GM21423 (cell line): ENCODE data around the gene PXDC1.
"Not testable (repeated sequence)": the region's sequence is repeated elsewhere in the genome, so short reads cannot be mapped to it uniquely, and the experiment has no call there.

Experiments used
- ATAC-seq: cut with Tn5 transposase; IDR thresholded peaks from one replicate; pipeline ENCODE4 v1.9.1; 2021; ENCODE audit warnings: mild to moderate bottlenecking, moderate library complexity; ENCODE audit not compliant: unreplicated experiment

PXDC1 gene

DNA sequence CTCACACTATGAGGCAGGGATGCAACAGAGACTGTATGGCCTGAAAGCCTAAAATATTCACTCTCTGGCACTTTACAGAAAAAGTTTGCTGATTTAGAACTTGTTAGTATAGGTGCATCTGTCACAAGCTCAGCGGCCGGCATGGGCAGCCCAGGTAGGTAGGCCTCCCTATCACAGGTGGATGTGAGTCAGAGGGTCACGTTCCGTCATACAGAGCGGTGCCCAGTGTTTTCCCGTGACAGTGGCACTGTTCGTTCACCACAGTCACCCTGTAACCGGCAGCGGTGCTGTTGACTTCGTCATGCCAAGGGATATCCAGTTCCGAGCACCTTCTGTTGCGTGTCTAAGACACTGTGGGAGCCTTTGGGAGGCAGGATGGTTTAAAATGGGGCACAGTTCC, 32.9 kb upstream of the PXDC1 start:
- ATAC-seq: no peak

DNA sequence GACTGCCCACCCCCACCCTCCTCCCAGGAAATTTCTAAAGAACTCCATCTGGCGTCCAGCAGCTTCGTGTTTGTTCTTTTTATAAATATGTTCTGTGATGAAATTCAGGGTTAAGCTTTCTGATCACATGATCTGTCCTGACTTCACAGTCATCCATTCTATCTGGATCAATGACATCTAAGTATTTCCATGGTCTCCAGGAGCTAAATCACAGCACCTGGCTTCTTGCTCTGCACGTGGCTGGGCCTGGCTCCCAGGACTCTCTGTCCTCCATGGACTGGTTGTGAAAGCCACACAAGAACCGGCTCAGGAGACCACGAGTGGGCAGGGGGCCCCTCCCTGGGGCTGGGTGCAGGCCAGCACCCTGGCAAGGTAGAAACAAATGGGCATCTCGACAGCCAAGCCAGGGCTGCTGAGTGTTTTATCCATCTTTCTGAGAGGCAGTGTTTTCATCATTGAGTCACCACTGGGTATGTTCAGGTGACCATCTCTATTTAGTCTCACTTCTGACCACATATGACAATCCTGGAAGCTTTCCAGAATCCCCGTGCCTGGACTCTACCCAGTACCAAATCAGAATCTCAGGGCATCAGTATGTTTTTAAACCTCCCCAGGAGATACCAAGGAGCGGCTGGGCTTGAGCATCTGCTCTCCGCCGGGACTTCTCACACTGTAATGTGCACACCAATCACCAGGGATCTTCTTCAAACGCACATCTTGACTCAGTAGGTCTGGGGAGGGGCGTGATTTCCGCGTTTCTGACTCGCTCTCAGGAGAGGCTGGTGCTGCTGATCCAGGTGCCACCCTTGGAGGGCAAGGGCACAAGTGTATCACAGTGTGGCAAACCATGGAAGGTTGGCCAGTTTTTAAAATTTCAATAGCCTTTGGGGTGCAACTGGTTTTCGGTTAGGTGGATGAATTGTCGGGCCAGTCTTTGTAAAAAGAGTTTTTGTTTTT, 31.6 kb upstream of the PXDC1 start:
- no peak for ATAC-seq

DNA sequence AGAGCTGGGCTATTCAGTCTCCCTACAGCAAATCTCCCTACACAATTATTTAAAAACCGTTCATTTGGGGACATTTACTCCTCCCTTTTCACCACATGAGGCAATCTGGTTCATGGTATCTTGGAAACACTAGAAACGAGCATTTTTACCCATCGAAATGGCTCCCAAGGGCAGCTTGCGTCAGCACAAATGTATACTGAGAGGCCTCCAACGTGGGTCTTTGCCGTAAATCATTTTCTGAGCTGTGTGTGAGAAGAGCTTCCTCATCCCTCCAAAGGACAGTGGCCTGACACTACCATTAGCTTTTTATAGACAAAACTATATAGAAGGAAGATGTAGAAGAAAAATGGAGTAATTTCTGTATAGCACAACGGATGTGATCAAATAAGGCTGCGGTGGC, 30.0 kb upstream of the PXDC1 start:
- no peak for ATAC-seq

DNA sequence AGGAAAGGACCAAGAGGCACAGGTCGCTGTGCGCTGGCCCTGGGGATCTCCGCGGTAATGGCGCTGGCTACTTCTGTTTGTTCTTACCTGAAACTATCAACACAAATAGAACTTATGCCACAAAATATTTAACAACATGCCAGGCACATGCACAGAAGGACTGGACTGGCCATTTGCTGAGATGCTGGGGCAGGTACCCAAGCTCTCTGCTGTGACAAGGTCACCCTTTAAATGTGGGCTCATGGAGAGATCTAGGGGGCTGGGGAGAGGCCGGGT, 28.0 kb upstream of the PXDC1 start:
- no peak for ATAC-seq

GRCh38 chr6:3778701-3779573, 27.4 kb upstream of the PXDC1 start:
- no peak for ATAC-seq

DNA sequence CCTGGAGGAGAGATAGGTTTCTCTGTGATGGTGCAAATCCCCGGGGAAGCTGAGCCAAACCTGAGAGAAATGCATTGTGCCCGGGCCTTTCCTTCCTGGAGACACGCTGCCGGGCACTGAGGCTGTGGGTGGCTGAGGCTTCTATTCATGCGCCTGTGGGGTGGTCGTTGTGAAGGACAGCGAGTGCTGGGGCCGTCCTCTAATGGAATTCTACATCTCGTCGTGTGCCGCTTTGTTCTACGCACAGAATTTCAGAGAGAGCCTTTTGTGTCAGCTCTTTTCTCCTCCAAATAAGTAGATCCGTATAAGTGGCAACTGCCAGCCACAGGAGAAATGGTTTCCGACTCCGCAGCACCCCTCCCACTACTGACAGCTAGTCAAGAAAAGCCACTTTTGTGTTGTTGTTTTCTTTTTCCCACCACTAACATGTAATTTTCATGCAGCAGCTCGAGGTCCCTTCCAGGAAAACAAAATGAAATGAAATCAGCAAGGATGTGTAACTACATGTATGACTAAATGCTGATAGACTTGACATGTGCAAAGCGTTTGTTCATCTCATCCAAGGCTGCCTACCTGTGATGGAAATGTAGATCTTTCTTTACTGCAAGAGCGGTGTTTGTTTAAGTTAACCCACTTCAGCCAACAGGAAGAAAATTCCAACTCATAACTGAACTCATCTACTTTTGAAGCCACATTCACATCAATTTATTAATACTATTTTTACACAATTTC, 26.4 kb upstream of the PXDC1 start:
- no peak for ATAC-seq

DNA sequence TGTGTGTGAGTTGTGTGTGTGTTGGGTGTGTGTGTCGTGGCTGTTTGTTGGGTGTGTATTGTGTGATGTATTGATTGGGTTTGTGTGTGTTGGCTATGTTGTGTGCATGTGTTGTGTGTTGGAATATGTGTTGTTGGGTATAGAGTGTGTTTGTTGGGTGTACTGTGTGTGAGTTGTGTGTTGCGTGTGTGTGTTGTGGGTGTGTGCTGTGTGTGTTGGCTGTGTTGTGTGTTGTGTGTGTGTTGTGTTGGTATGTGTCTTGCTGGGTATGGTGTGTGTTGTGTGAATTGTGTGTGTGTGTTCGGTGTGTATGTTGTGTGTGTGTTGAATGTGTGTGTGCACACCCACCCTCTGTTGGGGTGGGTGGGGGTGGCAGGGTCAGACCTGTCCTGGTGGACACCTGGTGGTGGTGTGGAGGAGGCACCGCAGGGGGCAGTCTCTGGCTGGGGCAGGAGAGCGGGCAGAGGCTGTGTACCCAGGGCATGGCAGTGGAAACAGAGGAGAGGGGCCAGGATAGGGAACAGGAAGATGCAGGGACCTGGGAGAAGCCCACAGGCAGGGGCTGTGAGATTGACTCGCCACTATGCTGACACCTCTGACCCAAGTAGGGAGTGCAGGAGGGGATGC, 25.5 kb upstream of the PXDC1 start:
- no peak for ATAC-seq

DNA sequence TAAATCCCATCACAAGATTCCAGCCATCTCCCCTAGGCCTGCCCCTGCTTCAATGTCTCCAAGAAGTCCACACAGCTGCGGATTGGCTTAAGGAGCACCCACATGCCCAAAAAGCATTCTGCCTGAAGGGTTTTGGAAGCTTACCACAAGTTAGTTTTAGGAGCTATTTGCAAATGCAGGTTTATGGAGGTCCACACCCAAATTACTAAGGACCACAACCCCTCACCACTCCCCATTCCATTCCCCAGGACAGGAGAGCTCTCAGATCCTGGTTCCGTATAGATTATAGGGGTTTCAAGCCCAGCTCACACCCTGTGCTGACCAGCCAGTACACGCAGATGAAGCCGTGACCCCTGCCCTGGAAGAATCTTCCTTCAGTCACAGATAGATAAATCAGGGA, 24.3 kb upstream of the PXDC1 start:
- ATAC-seq: no peak

DNA sequence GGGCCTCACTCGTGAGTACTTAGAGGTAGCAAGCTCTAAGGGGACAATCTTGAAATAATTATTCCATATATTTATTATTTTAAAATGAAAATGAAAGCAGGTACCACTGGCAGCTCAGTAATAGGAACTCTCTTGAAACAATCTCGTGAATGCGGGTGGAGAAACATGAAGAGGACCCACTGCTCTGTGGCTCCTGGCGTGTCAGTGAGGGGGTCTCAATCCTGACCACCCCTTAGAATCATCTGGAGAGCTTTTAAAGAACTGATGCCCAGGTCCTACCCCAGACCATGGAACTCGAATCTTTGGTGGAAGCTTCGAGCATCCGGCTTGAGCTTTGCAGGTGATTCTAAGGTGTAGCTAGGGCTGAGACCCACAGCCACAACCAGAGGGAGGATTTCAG, 23.9 kb upstream of the PXDC1 start:
- ATAC-seq: no peak

DNA sequence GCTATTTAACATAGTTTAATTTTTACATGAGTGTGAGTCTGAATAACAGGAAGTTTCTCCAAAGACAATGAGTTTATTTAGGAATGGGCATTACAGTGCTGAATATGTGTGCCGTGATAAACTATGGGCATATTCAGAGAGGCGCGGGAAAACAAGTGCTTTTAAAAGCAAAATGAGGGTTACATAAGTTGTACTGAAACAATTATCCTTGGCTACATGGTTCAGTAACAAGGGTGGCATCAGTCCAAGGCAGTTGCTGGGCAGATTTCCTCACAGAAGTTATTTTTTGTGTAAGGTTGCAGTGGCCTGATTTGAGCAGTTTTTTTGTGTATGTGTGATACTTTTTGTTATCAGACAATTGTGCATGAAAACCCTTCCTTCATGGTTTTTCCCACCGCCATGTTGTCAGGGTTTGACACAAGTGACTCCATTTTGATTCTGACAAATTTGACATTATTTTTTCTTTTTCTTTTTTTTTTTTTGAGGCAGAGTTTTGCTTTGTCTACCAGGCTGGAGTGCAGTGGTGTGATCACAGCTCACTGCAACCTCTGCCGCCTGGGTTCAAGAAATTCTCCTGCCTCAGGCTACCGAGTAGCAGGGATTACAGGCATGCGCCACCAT, 22.3 kb upstream of the PXDC1 start:
- no peak for ATAC-seq

GRCh38 chr6:3772127-3772999, 20.9 kb upstream of the PXDC1 start:
- ATAC-seq: not testable (repeated sequence)

- no peak for ATAC-seq
Measured at GRCh38 chr6:3771407-3772011, 20.0 kb upstream of the PXDC1 start.

DNA sequence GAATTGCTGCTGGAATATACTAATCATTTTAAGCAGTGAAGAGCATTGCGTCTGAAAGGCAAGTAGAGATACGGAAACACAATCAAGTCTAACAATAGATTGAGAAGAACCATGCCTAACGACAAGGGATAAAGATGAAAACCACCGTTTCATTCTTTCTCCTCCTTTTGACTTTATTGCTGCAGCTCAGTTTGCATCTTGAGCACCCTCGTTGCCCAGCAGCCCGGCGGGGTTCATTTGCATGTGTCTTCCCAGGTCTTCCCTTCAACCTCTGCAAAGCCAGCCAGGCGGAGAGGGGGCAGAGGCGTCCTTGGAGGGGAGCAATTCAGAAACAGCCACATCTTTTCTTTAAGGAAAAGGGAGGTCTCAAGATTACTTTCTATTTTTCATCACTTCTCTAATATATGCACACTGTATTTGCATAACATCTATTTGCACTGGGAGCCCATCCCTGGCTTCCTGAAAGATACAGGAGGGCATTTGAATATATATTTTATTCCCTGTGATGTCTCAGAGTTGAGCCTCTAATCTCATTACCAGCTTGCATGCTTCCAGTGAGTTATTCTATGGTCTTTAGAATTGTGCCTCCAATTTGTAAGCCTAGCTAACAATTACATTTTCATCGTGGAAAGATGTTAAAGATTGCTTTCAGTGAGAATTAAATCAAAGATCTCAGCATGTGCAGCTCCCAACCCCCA, 18.7 kb upstream of the PXDC1 start:
- no peak for ATAC-seq

- ATAC-seq: no peak
Measured at GRCh38 chr6:3769610-3770009, 18.1 kb upstream of the PXDC1 start.

GRCh38 chr6:3768502-3768901, 17.0 kb upstream of the PXDC1 start:
- no peak for ATAC-seq

DNA sequence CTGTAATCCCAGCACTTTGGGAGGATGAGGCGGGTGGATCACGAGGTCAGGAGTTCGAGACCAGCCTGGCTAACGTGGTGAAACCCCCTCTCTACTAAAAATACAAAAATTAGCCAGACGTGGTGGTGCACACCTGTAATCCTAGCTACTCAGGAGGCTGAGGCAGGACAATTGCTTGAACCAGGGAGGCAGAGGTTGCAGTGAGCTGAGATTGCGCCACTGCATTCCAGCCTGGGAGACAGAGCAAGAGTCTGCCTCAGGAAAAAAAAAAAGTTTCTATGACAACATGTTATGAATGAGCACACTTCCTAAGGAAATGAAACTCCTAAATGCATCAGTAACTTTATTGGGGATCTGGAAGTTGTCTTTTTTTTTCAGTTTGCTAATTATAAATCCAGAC, 16.0 kb upstream of the PXDC1 start:
- not testable (repeated sequence) for ATAC-seq

DNA sequence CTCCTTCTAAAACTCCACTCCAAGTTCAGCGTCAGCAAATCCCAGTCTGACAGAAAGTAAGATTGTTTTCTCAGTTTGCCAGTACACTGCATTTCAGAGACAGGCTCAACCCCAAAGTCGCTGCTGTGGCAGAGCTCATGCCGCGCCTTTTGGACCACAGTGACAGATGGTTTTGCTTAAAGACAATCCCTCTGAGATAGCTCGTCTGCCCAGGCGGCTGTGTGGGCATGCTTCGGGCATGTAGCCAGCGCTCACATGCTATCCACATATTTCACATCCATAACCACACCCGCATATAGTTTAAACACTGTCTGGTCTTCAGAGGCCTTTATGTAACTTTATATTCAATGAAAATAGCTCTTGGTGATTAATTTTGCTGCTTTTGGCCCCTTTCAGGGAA, 14.7 kb upstream of the PXDC1 start:
- ATAC-seq: no peak

DNA sequence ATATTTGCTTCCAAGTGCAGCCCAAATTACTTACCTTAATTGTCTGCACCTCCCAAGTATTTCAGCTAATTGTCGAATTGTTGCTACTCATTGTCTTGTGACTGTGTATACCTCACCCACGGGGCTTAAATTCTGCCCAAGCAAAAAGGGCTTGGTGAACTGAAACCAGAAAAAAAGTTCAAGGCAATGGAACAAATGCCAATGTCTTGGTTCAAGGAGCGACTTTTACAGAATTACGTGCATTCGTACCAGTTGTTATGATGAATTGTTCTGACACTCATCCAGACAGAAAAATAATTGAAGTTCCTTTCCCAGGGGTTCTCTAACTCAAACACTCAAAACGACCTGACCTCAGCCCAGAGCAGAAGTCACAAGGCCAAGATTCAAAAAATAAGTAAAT, 13.9 kb upstream of the PXDC1 start:
- ATAC-seq: no peak
